ENCODE results near the gene TUBB2A. TPM values are rescaled to one million over a fixed set of nuclear protein-coding genes. Genes with fewer than 3 reads are reported as not detected.
A peak's percentile ranks its signal among the peaks of the same experiment; 100 is the strongest.

Gene TUBB2A
- total and polyA plus RNA-seq, 2 of the 13 experiments (the other 11 are each of a cell fraction or from before 2014, with no cell fraction given) = 35.3 to 106 TPM

DNA sequence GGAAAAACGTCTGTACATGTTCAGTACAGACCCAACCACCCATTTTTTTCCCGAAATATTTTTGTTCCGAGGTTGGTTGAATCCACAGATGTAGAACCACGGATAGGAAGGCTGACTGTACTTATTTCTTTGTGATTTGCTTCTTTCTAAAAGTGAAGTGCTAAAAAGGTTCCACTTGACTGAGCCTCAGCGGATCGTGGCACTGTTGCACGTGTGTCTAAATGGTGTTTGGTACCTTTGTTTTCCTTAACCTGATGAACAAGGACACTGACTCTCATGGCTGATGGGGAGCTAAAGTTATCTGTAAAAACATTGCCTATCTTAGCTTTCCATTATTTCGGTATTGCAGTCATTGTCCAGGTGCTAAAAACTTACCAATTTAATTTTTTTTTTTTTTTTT lies 32.7 kb downstream of the TUBB2A start (continued):
- TF ChIP-seq, protein P1, sequence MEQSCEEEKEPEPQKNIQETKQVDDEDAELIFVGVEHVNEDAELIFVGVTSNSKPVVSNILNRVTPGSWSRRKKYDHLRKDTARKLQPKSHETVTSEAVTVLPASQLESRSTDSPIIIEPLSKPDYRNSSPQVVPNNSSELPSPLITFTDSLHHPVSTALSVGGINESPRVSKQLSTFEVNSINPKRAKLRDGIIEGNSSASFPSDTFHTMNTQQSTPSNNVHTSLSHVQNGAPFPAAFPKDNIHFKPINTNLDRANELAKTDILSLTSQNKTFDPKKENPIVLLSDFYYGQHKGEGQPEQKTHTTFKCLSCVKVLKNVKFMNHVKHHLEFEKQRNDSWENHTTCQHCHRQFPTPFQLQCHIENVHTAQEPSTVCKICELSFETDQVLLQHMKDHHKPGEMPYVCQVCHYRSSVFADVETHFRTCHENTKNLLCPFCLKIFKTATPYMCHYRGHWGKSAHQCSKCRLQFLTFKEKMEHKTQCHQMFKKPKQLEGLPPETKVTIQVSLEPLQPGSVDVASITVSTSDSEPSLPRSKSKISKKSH (CRISPR knock-in tag; IDR thresholded peaks at IDR 0.05; ENCODE audit: borderline replicate concordance) = no peak

DNA sequence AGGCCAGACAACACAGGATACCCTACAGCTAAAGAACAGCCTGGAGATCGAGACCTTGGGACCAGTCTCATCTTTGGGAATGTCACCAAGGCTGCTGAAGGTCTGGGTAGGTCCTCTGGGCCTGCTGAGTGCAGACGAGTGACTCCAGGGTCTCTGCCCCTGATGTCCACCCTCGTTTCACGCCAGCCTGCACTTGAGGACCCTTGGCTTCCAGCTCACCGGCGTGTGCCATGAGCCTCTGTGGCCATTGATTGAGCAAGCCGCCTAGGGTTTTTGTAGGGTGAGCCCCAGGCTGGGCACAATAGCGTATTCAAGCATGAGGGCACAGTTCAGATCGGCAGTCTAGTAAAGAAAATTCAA lies 34.5 kb downstream of the TUBB2A start:
- Histone ChIP-seq H3K4me2 (ENCODE audit: low read depth, low read length) (no peak overlapping the region), H3K9me3 (ENCODE audit: low read length) (no peaks in the 10 kb centered on the region), H3K79me2 (ENCODE audit: insufficient read depth, low read length) (peaks cover 11% of the 10 kb centered on the region), H3K4me3 (replicated peaks in 1 of 3; ENCODE audit: insufficient read depth in 1 of 3, low read depth in 2 of 3, low read length in 3 of 3) (no peak overlapping the region), H3K9ac (ENCODE audit: insufficient read depth, low read depth, low read length) (no peak overlapping the region), H3K36me3 (replicated peaks in 1 of 2; ENCODE audit: control insufficient read depth in 1 of 2, insufficient read depth in 2 of 2, low read length in 2 of 2) (no peaks in the 10 kb centered on the region), H4K20me1 (ENCODE audit: insufficient read depth, low read length) (no peaks in the 10 kb centered on the region), H3K27me3 (ENCODE audit: control insufficient read depth in 1 of 2, insufficient read depth in 2 of 2, low read length in 2 of 2) (no peaks in the 10 kb centered on the region; a peak in 1 of 5 replicates), H3K27ac (ENCODE audit: extremely low read length, insufficient read depth, low read length) (no peak overlapping the region), H3K4me1 (ENCODE audit: insufficient read depth, low read length) (peaks cover 36% of the 10 kb centered on the region), H2AFZ (ENCODE audit: low read length) (no peak overlapping the region)
- in situ Hi-C loops (cut with HindIII; ENCODE audit: extremely low pct_ligation_motif_present, low pct_unique_long_range_greater_than_20kb) = no loop called here
- ATAC-seq (no peak), FAIRE-seq (no peak), DNase-seq (ENCODE audit: low spot score) (no peak)
- BruUV-seq (replicated peaks) = no TSS peak
- TF ChIP-seq ZNF446 (CRISPR knock-in tag; IDR thresholded peaks at IDR 0.05) = no peak
- TF ChIP-seq, protein P2, sequence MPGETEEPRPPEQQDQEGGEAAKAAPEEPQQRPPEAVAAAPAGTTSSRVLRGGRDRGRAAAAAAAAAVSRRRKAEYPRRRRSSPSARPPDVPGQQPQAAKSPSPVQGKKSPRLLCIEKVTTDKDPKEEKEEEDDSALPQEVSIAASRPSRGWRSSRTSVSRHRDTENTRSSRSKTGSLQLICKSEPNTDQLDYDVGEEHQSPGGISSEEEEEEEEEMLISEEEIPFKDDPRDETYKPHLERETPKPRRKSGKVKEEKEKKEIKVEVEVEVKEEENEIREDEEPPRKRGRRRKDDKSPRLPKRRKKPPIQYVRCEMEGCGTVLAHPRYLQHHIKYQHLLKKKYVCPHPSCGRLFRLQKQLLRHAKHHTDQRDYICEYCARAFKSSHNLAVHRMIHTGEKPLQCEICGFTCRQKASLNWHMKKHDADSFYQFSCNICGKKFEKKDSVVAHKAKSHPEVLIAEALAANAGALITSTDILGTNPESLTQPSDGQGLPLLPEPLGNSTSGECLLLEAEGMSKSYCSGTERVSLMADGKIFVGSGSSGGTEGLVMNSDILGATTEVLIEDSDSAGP (CRISPR knock-in tag; IDR thresholded peaks at IDR 0.05; ENCODE audit: borderline replicate concordance) = peak; percentile 38; the same call in 1 of the 2 replicates
- 0 out of 2 replicates have a peak, but pooled peaks have one; percentile 41 for TF ChIP-seq CAMTA2 (CRISPR knock-in tag; IDR thresholded peaks at IDR 0.05; ENCODE audit: borderline replicate concordance)
- TF ChIP-seq AGO2 (optimal IDR thresholded peaks at IDR 0.05; ENCODE audit: low read depth, low read length) = peak; percentile 63
- ChIA-PET POLR2A (interaction anchor here (0.5 to 0.9 kb wide), 4 partner anchors 17 to 59 kb away, joined by 3 read pairs; partner anchors contain the start of gene RIPK1), CTCF (ENCODE audit: low intra/inter-chr PET ratio, low total read pairs) (no interaction called here)
- WGBS (ENCODE audit: low lambda C conversion rate) = 93% methylated on average over 8 of the region's 9 CpGs
- intact Hi-C loops (cut with micrococcal nuclease; ENCODE audit: unreplicated experiment) = no loop called here

Measured in HepG2 (cell line).